NOMO-1 (cell line): Measurements from ENCODE around the gene ANKS1A.
"Not testable (repeated sequence)": the region's sequence is repeated elsewhere in the genome, so short reads cannot be mapped to it uniquely, and the experiment has no call there.

Source experiments
- DNase-seq, 2 experiments: peaks; one replicate each; lab custom pipeline; 2025; ENCODE audit not compliant: unreplicated experiment in 2 of 2; lab: John Stamatoyannopoulos, UW

ANKS1A gene

DNA sequence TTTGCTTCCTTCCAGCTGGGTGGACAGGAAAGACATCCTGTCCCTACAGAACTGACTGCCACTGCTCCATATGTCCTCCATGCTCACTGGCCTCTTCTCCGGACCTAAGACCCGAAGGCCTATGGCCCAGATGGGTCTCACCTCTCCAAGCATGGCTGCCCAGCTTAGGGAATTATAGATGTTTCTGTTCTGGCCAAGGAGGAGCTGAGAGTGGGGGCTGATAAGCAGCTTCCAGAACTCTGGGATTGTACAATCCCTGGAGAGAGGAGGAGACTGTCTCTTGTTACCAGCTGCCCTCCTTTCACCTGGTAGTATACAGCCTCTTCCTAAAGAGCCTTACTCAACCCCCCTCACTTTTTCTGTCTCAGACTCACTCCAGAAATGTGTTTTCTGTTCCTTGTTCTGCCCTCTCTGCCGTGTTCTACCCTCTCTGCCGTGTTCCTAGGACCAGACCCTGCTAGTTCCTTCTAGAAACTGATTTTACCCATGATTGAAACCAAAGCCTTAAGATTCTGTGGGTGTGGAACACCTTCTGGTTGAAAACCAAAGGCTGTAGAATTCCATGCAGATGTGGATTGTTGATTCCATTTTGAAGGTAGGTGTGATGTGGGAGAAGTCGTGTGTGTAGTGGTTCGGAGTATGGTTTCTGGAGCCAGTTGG, 28.7 kb downstream of the ANKS1A start:
- peak in 1 of 2 experiments; percentile 9 for DNase-seq

DNA sequence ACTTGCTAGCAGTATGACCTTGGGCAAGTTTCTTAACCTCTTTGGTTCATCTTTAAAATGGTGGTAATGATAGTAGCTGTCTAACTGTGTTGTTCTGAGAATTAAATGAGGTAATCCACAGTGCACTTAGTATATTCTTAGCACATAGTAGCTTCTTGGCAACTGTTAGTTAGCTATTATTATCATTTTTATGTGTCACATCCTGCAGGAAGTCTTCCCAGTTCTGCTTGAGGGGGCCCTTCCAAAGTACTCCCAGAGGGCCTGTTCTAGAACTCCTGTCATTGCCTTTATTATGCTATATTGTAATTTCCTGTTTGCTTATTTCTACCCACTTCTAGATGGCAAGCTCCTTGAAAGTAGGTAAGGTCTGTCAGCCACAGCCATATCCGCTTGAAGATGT, 30.6 kb downstream of the ANKS1A start:
- DNase-seq, result no peak

DNA sequence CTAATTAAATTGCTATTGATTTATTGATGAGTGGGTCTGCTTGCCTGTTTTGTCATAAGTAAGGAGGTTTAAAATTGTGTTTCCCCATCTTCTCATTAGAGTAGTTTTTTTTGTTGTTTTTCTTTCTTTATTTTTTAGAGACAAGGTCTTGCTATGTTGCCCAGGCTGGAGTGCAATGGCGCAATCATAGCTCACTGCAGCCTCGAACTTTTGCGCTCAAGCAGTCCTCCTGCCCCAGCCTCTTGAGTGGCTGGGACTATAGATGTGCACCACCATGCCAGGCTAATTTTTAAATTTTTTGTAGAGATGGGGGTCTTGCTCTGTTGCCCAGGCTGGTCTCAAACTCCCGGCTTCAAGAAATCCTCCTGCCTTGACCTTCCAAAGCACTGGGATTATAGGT, 31.0 kb downstream of the ANKS1A start:
- DNase-seq, result no peak

DNA sequence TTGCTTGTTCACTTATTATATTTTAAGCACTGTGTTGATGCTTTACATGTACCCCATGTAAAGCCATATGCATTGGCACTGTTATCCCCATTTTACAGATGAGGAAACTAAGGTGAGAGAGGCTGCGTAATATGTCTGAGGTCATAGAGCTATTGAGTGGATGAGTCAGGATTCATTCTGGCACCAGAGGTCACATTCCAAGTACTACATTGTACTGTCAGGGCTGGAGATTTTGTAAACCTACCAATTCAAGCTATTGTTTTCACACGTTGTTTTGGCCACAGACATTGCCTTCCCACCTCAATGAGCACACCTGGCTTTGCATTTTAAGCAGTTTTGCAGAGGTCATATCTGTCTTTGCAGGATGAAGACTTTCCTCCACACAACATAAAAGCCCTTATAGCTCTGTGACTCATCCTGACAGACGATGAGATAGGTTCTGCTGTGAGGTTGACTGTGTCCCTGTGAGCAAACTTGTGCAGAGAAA, 33.2 kb downstream of the ANKS1A start:
- no peak for DNase-seq

DNA sequence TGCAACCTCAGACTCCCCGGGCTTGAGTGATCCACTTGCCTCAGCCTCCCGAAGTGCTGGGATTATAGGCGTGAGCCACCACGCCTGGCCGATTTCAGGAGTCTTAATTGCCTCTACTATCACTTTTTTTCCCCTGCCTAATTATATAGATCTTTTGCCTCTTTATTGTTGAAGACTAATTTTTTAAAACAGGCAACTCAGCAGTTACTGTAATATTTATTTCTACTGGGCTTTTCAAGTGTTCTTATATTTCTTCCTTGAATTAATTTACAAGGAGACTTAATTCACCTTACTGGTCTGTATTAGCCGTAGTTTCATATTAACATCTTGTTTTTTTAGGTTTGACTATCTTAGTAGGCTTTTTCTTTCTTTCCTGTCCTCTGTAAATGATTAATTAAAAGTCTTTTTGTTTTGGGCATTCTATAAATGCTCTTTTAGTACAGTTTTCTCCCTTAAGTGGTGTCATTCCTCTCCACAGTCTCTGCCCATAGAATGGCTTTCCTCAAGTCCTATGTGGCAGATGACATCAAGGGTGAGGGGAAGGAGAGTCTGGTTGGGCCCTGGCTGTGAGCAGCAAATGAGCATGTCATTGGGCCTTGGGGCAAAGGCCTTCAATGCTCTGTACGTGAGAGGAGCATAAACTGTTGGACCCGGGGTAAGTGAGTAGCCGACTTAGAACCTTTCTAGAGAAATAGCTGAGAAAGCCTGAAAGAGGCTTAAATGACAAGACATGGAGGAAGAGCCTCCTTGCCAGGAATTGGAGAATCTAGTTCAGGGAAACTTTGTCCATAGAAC, 36.0 kb downstream of the ANKS1A start:
- no peak for DNase-seq

DNA sequence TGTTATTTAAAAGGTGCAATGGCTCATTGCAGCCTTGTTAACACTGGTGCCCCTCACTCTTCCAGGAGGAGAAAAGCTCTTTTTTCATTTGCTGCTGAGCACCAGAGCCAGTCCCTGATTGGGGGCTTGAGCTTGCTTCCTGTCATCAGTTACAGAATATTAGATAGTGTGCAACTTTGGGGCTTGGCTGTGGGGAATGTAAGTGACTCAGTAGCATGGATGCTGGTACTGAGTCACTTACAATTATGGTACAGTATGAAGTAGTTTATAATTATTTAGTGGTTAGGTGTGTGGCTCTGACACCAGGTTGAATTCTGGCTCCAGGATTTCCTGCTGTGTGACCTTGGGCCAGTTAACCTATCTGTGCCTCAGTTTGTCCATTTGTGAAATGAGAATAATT, 37.6 kb downstream of the ANKS1A start:
- DNase-seq, result no peak

DNA sequence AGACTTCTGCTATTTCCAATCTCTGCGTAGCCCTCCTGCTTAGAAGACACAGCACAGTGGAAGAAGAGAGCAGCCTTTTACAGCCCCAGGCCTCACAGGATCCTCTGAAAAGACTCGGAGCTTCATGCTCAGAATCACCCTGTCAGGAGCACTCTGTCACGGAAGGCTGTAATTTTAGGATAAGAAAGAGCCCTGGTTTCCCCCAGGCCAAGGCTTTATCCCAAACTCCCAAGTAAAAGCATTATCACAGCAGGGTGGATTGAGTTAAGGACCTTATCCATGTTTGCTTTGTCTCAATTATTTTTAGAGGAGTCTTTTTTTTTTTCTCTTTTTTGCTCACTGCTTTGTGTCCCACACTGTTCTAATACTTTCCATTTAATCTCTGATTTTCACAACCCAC, 39.2 kb downstream of the ANKS1A start:
- DNase-seq, result no peak

DNA sequence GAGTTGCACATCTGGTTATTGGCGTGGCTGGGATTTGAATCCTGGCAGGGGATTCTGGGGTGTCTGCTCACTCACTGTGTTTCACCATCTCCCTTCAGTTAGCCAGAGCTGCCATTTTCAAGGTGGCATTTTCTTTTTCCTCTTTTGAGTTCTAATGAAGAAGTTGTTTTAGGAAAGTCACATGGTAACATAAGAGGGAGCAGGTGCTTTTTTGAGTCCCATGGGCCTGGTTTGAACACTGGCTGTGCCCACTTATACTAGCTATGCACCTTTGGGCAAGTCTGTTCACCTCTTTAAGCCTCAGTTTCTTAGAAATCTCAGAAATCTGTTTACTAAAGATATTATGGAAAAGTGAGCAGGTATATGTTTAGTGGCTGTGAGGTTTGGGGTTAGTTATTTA, 39.6 kb downstream of the ANKS1A start:
- no peak for DNase-seq

DNA sequence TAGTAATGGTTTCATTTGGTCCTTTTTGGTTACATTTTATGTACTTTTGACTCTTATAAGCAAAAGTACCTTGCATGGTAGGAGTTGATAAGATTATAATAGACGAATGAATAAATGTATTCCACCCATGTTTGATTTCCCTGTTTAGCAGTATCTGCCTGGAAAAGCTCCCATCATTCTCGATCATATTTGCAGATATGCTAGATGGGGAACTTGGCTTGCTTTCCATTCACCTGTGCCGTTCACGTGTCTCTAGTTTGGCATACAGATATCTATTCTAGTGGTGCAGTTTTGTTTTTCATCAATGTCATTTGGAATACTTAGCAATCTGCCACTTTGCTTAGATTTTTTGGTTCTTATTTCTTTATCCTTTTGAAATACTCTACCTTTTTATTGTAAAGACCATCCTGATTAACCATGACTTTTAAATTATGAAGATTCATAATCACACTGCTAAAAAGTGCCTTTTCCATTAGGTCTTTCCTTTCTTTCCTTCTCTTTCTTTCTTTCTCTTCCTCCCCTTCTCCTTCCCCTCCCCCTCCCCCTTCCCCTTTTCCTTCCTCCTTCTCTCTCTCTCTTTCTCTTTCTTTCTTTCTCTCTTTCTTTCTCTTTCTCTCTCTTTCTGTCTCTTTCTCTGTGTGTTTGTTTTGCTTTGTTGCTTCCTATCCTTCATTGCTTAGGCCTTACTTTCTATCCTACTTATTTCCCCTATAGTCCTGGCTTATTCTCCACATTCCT, 40.4 kb downstream of the ANKS1A start:
- no peak for DNase-seq

DNA sequence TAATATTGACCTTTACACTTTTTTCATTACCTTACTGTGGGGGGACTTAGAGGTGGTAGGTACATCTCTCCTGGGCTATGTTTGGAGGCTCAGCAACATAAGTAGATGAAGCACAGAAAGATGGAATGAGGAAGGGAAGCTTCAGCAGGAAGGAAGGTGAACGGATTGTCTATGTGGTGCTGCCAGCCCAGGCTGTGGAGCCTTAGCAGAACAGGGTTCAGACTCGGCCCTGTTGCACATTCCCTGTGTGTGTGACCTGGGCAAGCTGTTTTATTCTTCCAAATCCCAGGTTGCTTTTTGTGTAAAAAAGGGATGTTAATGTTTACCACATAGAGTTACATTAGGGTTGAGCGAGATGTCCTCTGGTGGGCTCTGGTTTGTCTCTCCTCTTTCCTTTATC, 41.2 kb downstream of the ANKS1A start:
- DNase-seq, result no peak

DNA sequence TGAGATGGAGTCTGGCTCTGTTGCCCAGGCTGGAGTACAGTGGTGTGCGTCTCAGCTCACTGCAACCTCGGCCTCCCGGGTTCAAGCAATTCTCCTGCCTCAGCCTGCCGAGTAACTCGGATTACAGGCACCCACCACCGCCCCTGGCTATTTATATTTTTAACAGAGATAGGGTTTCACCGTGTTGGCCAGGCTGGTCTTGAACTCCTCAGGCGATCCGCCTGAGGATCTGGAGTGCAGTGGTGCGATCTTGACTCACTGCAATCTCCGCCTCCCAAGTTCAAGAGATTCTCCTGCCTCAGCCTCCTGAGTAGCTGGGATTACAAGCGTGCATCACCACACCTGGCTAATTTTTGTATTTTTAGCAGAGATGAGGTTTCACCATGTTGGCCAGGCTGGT, 43.1 kb downstream of the ANKS1A start:
- not testable (repeated sequence) for DNase-seq

DNA sequence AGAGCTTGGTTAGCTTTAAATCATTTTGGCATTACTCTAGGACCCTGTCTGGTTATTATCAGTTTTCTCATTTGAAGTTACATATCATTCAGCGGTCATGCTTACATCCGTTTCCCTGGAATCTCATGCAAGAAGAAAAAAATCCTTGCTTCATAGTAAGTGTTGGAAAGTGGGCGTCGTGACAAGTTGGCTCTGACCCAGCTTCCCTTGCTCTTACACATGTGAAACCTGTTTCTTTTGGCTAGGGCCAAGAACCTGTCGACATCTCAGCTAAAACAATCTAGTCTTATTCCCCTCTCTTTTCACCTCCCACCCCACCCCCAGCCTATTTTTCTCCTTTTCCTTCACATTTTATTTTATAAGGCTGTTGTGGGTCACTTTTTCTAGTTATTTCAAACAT, 45.5 kb downstream of the ANKS1A start:
- no peak for DNase-seq

DNA sequence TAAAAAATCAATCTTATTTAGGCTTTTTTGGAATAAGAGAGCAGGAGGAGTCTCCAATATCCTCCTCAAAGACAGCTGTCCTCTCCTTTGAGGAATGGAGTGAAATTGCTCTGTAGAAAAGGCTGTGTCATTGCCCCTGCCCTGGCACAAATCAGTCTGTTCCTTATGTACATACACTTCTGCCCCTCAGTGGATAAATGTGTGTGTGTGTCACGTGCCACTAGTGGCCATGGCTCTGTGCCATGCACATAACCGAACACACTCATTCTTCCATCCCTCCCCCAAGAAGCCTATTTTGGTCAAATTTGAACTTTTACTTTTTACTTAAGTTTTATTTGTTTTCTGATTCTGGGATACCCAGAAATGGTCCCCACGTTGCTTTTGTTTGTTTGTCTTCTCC, 49.2 kb downstream of the ANKS1A start:
- DNase-seq, result no peak

DNA sequence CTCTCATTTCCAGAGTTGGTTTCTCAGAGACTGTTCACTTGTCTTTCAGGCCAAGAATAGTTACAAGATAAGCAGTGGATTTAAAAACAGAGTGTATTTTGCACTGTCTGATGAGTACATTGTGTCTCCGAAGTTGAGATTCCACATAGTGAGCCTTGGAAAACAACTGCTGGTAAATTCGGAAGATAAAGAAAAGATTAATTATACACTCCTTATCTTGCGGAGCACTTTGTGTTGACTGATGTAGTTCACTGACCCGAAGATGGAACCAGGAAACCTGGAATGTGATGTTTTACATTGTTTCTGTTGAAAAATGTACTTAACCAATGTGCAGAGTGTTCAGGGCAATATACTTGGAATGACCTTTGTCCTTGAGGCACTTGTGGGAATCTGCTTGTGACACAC, 51.0 kb downstream of the ANKS1A start:
- no peak for DNase-seq

DNA sequence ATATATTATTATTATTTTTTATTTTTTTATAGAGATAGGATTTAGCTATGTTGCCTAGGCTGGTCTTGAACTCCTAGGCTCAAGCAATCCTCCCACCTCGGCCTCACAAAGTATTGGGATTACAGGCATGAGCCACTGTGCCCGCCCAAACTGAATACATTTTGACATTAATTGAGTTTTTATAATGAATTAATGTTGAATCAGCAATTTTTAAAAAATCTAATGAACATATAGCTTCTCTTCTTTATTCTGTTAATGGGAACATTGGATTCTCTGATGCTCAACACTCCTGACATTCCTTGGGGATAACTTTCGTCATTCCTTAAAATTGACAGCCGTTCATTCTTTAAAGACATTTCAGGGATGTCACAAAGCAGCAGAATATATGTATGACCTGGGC, 52.4 kb downstream of the ANKS1A start:
- DNase-seq, result no peak

DNA sequence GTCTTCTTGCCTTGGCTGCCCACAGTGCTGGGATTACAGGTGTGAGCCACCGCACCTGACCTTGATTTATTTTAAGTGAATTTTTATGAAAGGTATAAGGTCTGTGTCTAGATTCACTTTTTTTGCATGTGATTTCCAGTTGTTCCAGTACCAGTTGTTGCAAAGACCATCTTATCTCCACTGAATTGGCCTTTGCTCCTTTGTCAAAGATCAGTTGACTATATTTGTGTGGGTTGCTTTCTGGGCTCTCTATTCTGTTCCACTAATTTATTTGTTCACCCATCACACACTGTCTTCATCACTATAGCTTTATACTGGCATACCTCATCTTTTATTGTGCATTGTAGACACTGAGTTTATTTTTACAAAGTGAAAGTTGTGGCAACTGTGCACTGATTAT, 56.3 kb downstream of the ANKS1A start:
- DNase-seq, result no peak

DNA sequence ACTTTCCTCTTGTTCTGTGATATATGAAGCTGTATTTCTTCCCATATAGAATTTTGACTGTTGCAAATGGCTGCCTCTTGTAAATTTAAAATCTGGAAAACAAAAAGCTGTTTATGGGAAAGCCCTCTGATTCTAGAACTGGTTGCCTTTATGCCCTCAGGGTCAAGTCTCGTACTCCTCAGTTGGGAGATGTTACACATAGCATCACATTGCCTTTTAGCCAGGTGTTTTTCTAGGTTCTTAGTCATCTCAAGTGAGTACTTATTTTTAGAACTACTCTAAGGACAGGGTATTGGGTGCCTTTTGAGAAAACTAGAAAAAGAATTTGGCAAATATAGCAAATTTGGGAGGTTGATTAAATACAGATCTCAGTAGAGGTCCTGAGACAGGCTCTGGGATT, 58.5 kb downstream of the ANKS1A start:
- DNase-seq, result no peak

DNA sequence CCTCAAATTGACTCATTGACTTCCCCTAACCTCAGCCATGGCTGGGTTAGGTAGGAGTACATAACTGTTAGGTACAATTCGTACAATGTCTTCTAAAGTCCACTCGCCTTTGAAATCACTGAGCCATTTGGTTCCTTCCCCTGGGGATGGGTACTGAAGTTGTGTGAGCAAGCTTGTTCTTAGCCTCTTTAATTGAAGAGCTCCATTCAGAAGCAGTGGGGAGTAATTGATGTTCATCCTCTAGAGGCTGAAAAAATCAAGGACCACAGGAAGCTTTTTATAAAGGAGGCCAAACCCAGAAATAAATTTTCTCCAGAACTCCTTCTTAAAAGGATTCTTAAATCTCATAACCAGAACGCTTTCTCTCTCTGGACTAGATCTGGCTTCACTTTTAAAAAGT, 60.6 kb downstream of the ANKS1A start:
- DNase-seq, result no peak

DNA sequence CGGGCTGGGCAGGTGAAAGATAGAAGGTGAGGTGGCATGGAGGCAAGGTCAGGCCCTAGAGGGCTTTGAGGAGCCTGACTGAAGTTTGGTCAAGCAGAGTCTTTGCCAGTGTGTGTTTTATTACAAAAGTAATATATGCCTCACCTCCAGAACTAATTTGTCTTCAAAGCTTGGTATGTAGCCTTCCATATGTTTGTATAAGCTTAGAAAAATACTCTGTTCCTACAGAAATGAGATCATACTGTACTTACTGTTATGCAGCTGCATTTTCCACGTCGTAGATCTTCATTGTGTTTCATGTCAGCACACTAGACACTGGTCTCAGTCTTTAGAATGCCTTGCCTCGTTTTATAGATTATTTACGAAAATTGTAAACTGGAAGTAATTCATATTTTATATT, 61.8 kb downstream of the ANKS1A start:
- no peak for DNase-seq

DNA sequence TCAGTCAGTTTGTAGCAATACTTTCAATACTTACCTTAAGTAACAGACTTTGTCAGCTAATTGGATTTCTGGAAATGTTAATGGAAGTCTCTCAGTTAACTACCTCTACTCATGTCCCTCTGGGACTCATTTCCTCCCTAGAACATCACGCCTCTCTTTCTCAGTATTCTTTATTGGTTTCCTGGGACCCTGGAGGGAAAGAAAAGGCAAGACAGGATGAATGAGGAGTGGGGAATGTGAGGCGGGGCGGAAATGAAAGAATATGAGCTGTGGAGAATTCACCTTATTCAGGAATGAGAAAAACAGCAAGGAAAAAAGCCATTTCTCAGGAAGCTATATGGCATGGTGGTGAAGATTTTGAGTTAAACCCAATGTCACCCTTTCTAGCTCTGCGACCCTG, 62.7 kb downstream of the ANKS1A start:
- DNase-seq, result no peak

DNA sequence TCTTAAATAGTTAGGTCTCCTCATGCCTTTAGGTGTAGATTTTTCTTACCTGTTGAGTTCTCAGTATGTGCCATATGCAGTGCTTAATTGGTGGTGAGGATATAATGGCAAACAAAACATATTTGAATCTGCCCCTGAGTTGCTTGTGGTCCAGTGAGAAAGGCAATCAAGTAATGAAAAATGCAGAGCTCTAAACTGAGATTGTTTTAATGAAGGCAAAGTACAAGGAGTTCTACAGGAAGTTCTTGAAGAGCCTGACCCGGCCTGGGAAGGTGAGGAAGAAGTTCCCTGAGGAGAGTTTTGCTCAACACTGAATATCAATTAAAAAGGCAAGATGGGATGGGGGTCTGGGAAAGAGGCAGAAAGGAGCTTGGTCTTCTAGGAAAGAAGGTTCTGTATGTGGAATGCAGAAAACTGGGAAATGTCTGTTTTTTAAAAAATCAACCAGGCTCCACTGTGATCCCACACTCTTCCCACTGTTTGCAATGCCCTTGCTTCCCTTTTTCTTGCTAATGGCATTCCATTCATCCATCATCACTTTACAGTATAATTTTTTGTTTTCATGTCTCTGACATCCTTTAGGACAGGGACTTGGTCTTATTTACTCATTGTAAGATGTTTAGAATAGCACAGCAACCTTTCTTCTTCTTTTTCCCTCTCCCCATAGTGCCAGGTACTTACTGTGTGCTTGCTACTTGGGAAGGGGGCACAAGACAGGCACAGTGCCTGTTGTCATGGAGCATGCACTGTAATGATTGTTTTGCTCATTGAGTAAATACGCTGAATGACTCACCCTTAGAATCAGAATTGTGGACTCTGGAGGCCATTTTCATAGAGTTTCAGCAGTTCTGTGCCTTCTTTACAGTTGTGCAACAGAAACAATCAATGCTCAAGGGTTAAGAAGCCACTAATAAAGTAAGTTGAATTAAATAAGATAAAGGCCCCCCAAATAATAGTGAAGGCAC, 64.3 kb downstream of the ANKS1A start:
- no peak for DNase-seq
